Stomach (tissue), 4 donors: Measurements from ENCODE around the gene LTF.

Experiments
- CTCF ChIP-seq, 7 experiments: fragments of 450-650 bp in 4 of 7; fragments of 200-600 bp in 3 of 7; sonication (generic) in 3 of 7; IDR thresholded peaks; one replicate each; pipeline ENCODE4 v1.5.1; 2016 to 2019; ENCODE audit warnings: antibody characterized with exemption in 7 of 7, control low read depth in 2 of 7, mild to moderate bottlenecking in 1 of 7
- EP300 ChIP-seq: sonication (generic); formaldehyde crosslinking; IDR thresholded peaks from one replicate; pipeline ENCODE4 v1.6.1; 2017; ENCODE audit warnings: antibody characterized with exemption
- POLR2AphosphoS5 ChIP-seq, 3 donors: sonication (generic); formaldehyde crosslinking; IDR thresholded peaks; one replicate each; pipeline ENCODE4 v1.6.1; 2016; ENCODE audit warnings: antibody characterized with exemption in 3 of 3

- TF ChIP-seq CTCF (IDR thresholded peaks at IDR 0.05) (no peak), EP300 (no peak), POLR2AphosphoS5 (IDR thresholded peaks at IDR 0.05) (no peak)
Measured at GRCh38 chr3:46416125-46416810, 48.4 kb downstream of the LTF start.
